Omental fat pad (tissue), 4 donors: Measurements from ENCODE around the gene TTC34. TPM values are rescaled to one million over a fixed set of nuclear protein-coding genes. Genes with fewer than 3 reads are reported as not detected.

Source experiments
- ATAC-seq: fragments of 150-250 bp; one replicate; pipeline ENCODE4 v1.9.1; 2016; ENCODE audit warnings: mild to moderate bottlenecking, moderate library complexity; ENCODE audit not compliant: low FRiP score
- DNase-seq: peaks from one replicate; pipeline ENCODE4 v3.0.0-alpha.2; 2019; ENCODE audit warnings: low spot score
- CTCF ChIP-seq, 3 donors: fragments of 450-650 bp; IDR thresholded peaks; one replicate each; pipeline ENCODE4 v1.5.1; 2016 to 2017; ENCODE audit warnings: antibody characterized with exemption in 3 of 3, mild to moderate bottlenecking in 3 of 3, moderate library complexity in 2 of 3
- total RNA-seq, 4 donors: library from RNA; depleted of rRNA; stranded (reverse); fragments of >200 nt; gene quantifications; one replicate each; pipeline ENCODE4 v1.1.0, GENCODE V29; 2016

TTC34 gene
- total RNA-seq, 4 donors from 2014 or later, result 0.12 to 0.95 (median 0.26) TPM

- ATAC-seq (no peak), DNase-seq (no peak)
- TF ChIP-seq CTCF (IDR thresholded peaks at IDR 0.05), result no peak
These were observed 157.3 kb downstream of the TTC34 start for GRCh38 chr1:2644171-2644570.

GRCh38 chr1:2643414-2644077 is 157.9 kb downstream of the TTC34 start:
- ATAC-seq (no peak), DNase-seq (no peak)
- TF ChIP-seq CTCF (IDR thresholded peaks at IDR 0.05), result no peak

- ATAC-seq, result peak; percentile 85
- TF ChIP-seq CTCF (IDR thresholded peaks at IDR 0.05), result no peak
- DNase-seq, result peak; percentile 66
These were observed 158.7 kb downstream of the TTC34 start for GRCh38 chr1:2642560-2643413.

- no peak for DNase-seq
- TF ChIP-seq CTCF (IDR thresholded peaks at IDR 0.05), result no peak
- ATAC-seq, result peak; percentile 3
These were observed 159.3 kb downstream of the TTC34 start for GRCh38 chr1:2642131-2642559.

GRCh38 chr1:2641381-2642130 is 159.9 kb downstream of the TTC34 start:
- DNase-seq (no peak), ATAC-seq (no peak)
- no peak for TF ChIP-seq CTCF (IDR thresholded peaks at IDR 0.05)

- ATAC-seq, result no peak
- no peak for TF ChIP-seq CTCF (IDR thresholded peaks at IDR 0.05)
- no peak for DNase-seq
These were observed 160.9 kb downstream of the TTC34 start for GRCh38 chr1:2640626-2641025.
